HCT116 (cell line): ENCODE measurements around the gene HOXB8. TPM values are rescaled to one million over a fixed set of nuclear protein-coding genes. Genes with fewer than 3 reads are reported as not detected.

Experiments used
- ATAC-seq: fragments of 200-7000 bp; cut with Tn5 transposase; 2 replicates; pipeline ENCODE4 v1.9.1; 2020; ENCODE audit warnings: mild to moderate bottlenecking, moderate library complexity
- BruUV-seq: library from RNA; stranded (reverse); fragments of 400-500 nt; replicated peaks from 2 replicates; lab custom pipeline; 2021; lab: Mats Ljungman, UMichigan
- CTCF ChIA-PET: fragments of 300-600 bp; sonication (Branson Sonifier 250); formaldehyde crosslinking; loops from one replicate; lab custom pipeline; 2021; ENCODE audit warnings: antibody characterized with exemption; lab: Charles Lee
- POLR2A ChIA-PET: fragments of 300-600, 350-600 bp; sonication (Branson Sonifier 250); formaldehyde crosslinking; loops from one replicate; lab custom pipeline; 2021; ENCODE audit warnings: antibody characterized with exemption; lab: Charles Lee
- RAD21 ChIA-PET, 2 experiments: fragments of 300-600 bp; sonication (Branson Sonifier 250); formaldehyde crosslinking; loops; one replicate each; lab custom pipeline; 2023; ENCODE audit warnings: low total read pairs in 2 of 2; ENCODE audit not compliant: uncharacterized antibody in 2 of 2, unreplicated experiment in 2 of 2, low non-redundant PET in 1 of 2; lab: Charles Lee
- DNase-seq: peaks from one replicate; pipeline ENCODE4 v3.0.0-alpha.2; 2010; ENCODE audit warnings: low read depth, low spot score
- H2AFZ ChIP-seq: fragments of 200-600 bp; shearing (Covaris generic), sonication (generic); 2 replicates; pipeline ENCODE4 v1.6.1; 2017; ENCODE audit warnings: low read depth, mixed run types, mixed read lengths, antibody characterized with exemption, low read length; ENCODE audit not compliant: poor library complexity, severe bottlenecking
- H3K27ac ChIP-seq: 2 replicates; pipeline ENCODE4 v1.5.1; 2012; ENCODE audit warnings: low read depth, low read length
- H3K27me3 ChIP-seq: fragments of 200-600 bp; sonication (generic); 2 replicates; pipeline ENCODE4 v1.6.1; 2016; ENCODE audit warnings: mixed run types, low read length, mixed read lengths; ENCODE audit not compliant: insufficient read depth
- H3K36me3 ChIP-seq, 2 experiments: fragments of 200-500 bp in 1 of 2; fragments of 200-600 bp in 1 of 2; sonication (Bioruptor generic) in 1 of 2; sonication (generic) in 1 of 2; 2 replicates each; pipeline versions ENCODE4 v1.5.1 to v1.6.1; 2014 to 2016; ENCODE audit warnings: low read length in 2 of 2, inconsistent platforms in 1 of 2, mixed read lengths in 1 of 2, mixed run types in 1 of 2; ENCODE audit not compliant: insufficient read depth in 2 of 2, control insufficient read depth in 1 of 2
- H3K4me1 ChIP-seq, 2 experiments: fragments of 200-600 bp in 1 of 2; sonication (generic) in 1 of 2; 2 replicates each; pipeline versions ENCODE4 v1.5.1 to v1.6.1; 2012 to 2017; ENCODE audit warnings: low read length in 2 of 2, inconsistent platforms in 1 of 2, mild to moderate bottlenecking in 1 of 2, mixed read lengths in 1 of 2, mixed run types in 1 of 2, moderate library complexity in 1 of 2; ENCODE audit not compliant: insufficient read depth in 2 of 2, control insufficient read depth in 1 of 2
- H3K4me2 ChIP-seq: fragments of 200-600 bp; sonication (generic); 2 replicates; pipeline ENCODE4 v1.6.1; 2017; ENCODE audit warnings: mixed run types, low read length, mixed read lengths
- H3K4me3 ChIP-seq, 2 experiments: fragments of 200-600 bp in 1 of 2; sonication (generic) in 1 of 2; replicated peaks in 1 of 2; 2 replicates each; pipeline ENCODE4 v1.5.1; 2011 to 2016; ENCODE audit warnings: low read length in 2 of 2, control low read depth in 1 of 2, low read depth in 1 of 2, mild to moderate bottlenecking in 1 of 2, mixed read lengths in 1 of 2, mixed run types in 1 of 2
- H3K79me2 ChIP-seq: fragments of 200-600 bp; sonication (generic); 2 replicates; pipeline ENCODE4 v1.6.1; 2017; ENCODE audit warnings: mild to moderate bottlenecking, mixed run types, low read length, moderate library complexity, mixed read lengths; ENCODE audit not compliant: insufficient read depth
- H3K9ac ChIP-seq: fragments of 200-600 bp; sonication (generic); 2 replicates; pipeline ENCODE4 v1.6.1; 2016; ENCODE audit warnings: low read length, mixed read lengths
- H3K9me2 ChIP-seq: fragments of 200-600 bp; sonication (generic), shearing (Covaris generic); 2 replicates; pipeline ENCODE4 v1.6.1; 2017; ENCODE audit warnings: mixed run types, mild to moderate bottlenecking, moderate library complexity; ENCODE audit not compliant: insufficient read depth
- H3K9me3 ChIP-seq, 2 experiments: fragments of 200-500 bp in 1 of 2; fragments of 200-600 bp in 1 of 2; sonication (Bioruptor generic) in 1 of 2; sonication (generic) in 1 of 2; 2 replicates each; pipeline ENCODE4 v1.6.1; 2014 to 2017; ENCODE audit warnings: low read length in 2 of 2, mixed read lengths in 2 of 2, inconsistent platforms in 1 of 2, low read depth in 1 of 2, mild to moderate bottlenecking in 1 of 2, mixed run types in 1 of 2, moderate library complexity in 1 of 2; ENCODE audit not compliant: control insufficient read depth in 1 of 2, insufficient read depth in 1 of 2
- H4K20me1 ChIP-seq: fragments of 200-600 bp; sonication (generic), shearing (Covaris generic); 2 replicates; pipeline ENCODE4 v1.6.1; 2017; ENCODE audit warnings: mixed run types, mild to moderate bottlenecking, moderate library complexity; ENCODE audit not compliant: insufficient read depth
- CBX3 ChIP-seq: IDR thresholded peaks from 2 replicates; pipeline ENCODE4 v1.6.1; 2012; ENCODE audit warnings: low read depth
- EGR1 ChIP-seq: IDR thresholded peaks from 2 replicates; pipeline ENCODE4 v1.6.1; 2012; ENCODE audit warnings: low read depth
- EZH2 ChIP-seq: fragments of 200-600 bp; sonication (generic); IDR thresholded peaks from 2 replicates; pipeline ENCODE4 v1.6.1; 2017; ENCODE audit warnings: antibody characterized with exemption, mixed run types
- EZH2phosphoT487 ChIP-seq: fragments of 200-600 bp; IDR thresholded peaks from 2 replicates; pipeline ENCODE4 v1.6.1; 2018; ENCODE audit warnings: antibody characterized with exemption, borderline replicate concordance
- SP1 ChIP-seq: IDR thresholded peaks from 2 replicates; pipeline ENCODE4 v1.6.1; 2012; ENCODE audit warnings: low read depth
- SRF ChIP-seq: IDR thresholded peaks from 2 replicates; pipeline ENCODE4 v1.6.1; 2012; ENCODE audit warnings: low read depth
- YY1 ChIP-seq: IDR thresholded peaks from 2 replicates; pipeline ENCODE4 v1.6.1; 2011; ENCODE audit warnings: low read length, low read depth, moderate library complexity, mild to moderate bottlenecking; ENCODE audit not compliant: insufficient replicate concordance; ENCODE audit errors: extremely low read depth
- ZBTB33 ChIP-seq: IDR thresholded peaks from 2 replicates; pipeline ENCODE4 v1.6.1; 2011; ENCODE audit warnings: mild to moderate bottlenecking, low read length, moderate library complexity; ENCODE audit not compliant: insufficient replicate concordance; ENCODE audit errors: extremely low read depth
- intact Hi-C: fragments of 100-400 bp; cut with micrococcal nuclease; formaldehyde crosslinking; loops from 2 replicates; pipeline ENCODE4 v1.10.0; 2022
- total RNA-seq: library from RNA; stranded (reverse); gene quantifications from one replicate; pipeline ENCODE4 v1.2.1, GENCODE V29; 2021; ENCODE audit not compliant: unreplicated experiment

Gene HOXB8
- total RNA-seq, 1 experiment from 2014 or later, result 44.7 TPM

- H3K4me3 ChIP-seq, result no peak overlapping the region
- POLR2A ChIA-PET, result interaction anchor here (0.7 kb wide), 1 partner anchor 21 kb away, joined by 3 read pairs; no protein-coding TSS in a partner anchor
Observed at GRCh38 chr17:48589060-48589830, 25.8 kb downstream of the HOXB8 start.

More at GRCh38 chr17:48589060-48589830, 25.8 kb downstream of the HOXB8 start:
- H3K4me2 ChIP-seq, result no peak overlapping the region
- H3K9me3 ChIP-seq, result no peaks in the 10 kb centered on the region
- H3K9ac ChIP-seq, result no peak overlapping the region
- peaks cover 12 to 52% of the 10 kb centered on the region in 2 experiments for H3K4me1 ChIP-seq
- CTCF ChIA-PET, result interaction anchor here (1.3 to 2.0 kb wide), 6 partner anchors 29 to 562 kb away, joined by 3 to 9 read pairs (median 4); no protein-coding TSS in a partner anchor
- RAD21 ChIA-PET, result interaction anchor here in 1 of 2 experiments (1.0 kb wide), 2 partner anchors 253 to 330 kb away, joined by 3 read pairs; no protein-coding TSS in a partner anchor
- DNase-seq, result no peak
- no peak overlapping the region for H2AFZ ChIP-seq
- ATAC-seq, result no peak
- H4K20me1 ChIP-seq, result no peaks in the 10 kb centered on the region
- no TSS peak for BruUV-seq
- H3K79me2 ChIP-seq, result peaks cover 54% of the 10 kb centered on the region
- H3K9me2 ChIP-seq, result no peaks in the 10 kb centered on the region
- no peaks in the 10 kb centered on the region for H3K27me3 ChIP-seq
- H3K27ac ChIP-seq, result peak overlapping the region; percentile 91
- intact Hi-C loops, result no loop called here
- no peak for TF ChIP-seq SRF
- TF ChIP-seq EZH2, result no peak
- no peak for TF ChIP-seq ZBTB33
- TF ChIP-seq SP1, result no peak
- no peak for TF ChIP-seq CBX3
- TF ChIP-seq YY1, result no peak
- TF ChIP-seq EZH2phosphoT487, result no peak
- TF ChIP-seq EGR1, result no peak
- peaks cover 3 to 8% of the 10 kb centered on the region in 2 experiments; a peak in 3 of 4 replicates for H3K36me3 ChIP-seq
